NCI-H2029 (cell line): Measurements from ENCODE around the gene SLC16A11.
"Not testable (repeated sequence)": the region's sequence is repeated elsewhere in the genome, so short reads cannot be mapped to it uniquely, and the experiment has no call there.

Source experiments
- DNase-seq: peaks from one replicate; lab custom pipeline; 2025; lab: John Stamatoyannopoulos, UW

The SLC16A11 gene, protein sequence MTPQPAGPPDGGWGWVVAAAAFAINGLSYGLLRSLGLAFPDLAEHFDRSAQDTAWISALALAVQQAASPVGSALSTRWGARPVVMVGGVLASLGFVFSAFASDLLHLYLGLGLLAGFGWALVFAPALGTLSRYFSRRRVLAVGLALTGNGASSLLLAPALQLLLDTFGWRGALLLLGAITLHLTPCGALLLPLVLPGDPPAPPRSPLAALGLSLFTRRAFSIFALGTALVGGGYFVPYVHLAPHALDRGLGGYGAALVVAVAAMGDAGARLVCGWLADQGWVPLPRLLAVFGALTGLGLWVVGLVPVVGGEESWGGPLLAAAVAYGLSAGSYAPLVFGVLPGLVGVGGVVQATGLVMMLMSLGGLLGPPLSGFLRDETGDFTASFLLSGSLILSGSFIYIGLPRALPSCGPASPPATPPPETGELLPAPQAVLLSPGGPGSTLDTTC

DNA sequence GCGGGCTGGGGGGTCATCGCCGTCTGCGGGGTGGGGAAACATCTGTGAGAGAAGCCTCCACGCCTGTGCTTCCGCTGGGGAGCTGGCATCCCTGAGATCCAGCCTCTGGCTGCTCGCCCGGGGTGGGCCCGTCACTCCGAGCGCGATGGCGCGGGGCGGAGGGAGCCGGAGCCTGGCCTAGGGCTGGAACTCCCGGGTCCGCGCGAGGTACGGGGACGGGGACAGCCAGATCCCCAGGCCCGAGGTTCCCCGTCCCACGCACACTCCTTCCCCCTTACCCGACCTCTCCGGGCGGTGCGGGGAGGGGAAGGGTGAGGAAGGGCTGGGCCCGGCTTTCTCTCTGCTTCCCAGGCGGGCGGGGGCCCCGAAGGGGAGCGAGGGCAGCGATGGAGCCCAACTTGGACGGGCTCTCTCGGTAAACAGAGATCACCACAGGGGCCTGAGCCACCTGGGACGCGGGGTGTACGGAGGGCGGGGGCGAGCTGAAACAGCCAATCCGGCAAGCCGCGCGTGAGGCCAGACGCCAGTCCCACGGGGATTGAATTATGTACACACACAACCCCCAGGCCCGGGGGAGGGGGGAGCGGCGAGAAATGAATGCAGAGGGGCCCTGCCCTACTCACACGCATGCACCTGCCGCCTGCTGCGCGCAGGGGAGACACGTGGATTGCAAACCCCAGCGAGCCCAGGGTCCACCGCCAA, at the start of gene SLC16A11:
Gene SLC16A11, minus strand, starts transcription at position 596 of the 702 bp plus-strand sequence. Its CDS starts 579 bp downstream, at position 17.
- DNase-seq: no peak

DNA sequence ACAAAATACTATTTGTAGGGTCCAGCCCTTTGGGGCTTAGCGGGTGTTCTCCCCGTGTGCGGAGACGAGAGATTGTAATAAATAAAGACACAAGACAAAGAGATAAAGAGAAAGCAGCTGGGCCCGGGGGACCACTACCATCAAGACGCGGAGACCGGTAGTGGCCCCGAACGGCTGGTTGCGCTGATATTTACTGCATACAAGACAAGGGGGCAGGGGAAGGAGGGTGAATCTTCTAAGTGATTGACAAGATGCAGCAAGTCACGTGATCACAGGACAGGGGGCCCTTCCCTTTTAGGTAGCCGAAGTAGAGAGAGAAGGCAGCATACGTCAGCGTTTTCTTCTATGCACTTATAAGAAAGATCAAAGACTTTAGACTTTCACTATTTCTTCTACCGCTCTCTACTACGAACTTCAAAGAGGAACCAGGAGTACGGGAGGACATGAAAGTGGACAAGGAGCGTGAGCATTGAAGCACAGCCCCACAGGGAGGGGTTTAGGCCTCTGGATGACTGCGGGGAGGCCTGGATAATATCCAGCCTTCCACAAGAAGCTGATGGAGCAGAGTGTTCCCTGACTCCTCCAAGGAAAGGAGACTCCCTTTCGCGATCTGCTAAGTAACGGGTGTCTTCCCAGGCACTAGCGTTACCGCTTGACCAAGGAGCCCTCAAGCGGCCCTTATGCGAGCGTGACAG, 47.6 kb upstream of the SLC16A11 start:
- not testable (repeated sequence) for DNase-seq

DNA sequence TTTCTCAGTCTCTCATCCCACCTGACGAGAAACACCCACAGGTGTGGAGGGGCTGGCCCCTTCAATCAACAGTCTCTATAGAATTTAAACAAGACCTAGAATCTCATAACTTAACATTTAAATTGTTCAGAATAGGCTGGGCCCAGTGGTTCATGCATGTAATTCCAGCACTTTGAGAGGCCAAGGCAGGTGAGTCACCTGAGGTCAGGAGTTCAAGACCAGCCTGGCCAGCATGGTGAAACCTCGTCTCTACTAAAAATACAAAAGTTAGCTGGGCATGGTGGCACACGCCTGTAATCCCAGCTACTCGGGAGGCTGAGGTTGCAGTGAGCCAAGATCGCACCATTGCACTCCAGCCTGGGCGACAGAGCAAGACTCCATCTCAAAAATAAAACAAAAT, 45.7 kb upstream of the SLC16A11 start:
- DNase-seq: not testable (repeated sequence)

DNA sequence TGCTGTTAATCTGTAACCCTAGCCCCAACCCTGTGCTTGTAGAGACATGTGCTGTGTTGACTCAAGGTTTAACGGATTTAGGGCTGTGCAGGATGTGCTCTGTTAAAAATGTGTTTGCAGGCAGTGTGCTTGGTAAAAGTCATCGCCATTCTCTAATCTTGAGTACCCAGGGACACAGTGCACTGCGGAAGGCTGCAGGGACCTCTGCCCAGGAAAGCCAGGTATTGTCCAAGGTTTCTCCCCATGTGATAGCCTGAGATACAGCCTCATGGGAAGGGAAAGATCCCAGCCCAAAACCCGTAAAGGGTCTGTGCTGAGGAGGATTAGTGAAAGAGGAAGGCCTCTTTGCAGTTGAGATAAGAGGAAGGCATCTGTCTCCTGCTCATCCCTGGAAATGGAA, 44.5 kb upstream of the SLC16A11 start:
- DNase-seq: not testable (repeated sequence)

DNA sequence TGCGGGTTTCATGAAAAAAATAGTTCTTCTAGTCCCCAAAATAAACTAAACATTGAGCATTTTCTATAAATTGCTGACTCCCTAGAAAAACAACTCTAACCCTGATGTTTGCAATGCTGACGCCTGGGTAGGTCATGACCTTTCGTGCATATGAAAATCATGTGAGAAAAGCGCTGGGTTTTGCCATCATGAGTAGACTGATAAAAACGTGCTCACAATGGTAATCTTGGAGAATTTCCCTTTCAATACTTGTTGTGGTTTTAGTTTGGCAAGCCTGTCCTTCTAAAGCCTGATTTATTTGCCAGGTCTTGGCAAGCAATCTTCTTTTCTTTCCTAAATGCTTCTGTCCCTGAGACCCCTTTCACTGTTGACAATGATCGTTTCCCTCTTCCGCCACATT, 40.2 kb upstream of the SLC16A11 start:
- DNase-seq: no peak

DNA sequence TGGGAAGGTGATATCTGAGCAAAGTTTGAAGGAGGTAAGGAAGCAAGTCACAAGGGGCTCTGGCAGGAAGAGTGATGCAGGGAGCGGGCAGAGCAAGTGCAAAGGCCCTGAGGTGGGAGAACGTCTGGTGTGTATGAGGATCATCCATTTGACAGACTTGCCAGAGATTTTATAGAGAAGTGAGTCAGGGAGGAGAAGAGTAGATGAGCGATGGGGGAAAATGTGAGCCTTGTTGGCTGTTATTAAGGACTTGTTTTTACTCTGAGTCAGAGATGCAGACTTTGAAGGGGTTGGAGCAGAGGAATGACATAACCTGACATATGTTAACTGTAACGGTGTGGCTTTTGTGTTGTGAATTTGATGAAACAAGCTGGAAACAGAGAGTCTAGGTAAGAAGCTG, 39.7 kb upstream of the SLC16A11 start:
- no peak for DNase-seq

DNA sequence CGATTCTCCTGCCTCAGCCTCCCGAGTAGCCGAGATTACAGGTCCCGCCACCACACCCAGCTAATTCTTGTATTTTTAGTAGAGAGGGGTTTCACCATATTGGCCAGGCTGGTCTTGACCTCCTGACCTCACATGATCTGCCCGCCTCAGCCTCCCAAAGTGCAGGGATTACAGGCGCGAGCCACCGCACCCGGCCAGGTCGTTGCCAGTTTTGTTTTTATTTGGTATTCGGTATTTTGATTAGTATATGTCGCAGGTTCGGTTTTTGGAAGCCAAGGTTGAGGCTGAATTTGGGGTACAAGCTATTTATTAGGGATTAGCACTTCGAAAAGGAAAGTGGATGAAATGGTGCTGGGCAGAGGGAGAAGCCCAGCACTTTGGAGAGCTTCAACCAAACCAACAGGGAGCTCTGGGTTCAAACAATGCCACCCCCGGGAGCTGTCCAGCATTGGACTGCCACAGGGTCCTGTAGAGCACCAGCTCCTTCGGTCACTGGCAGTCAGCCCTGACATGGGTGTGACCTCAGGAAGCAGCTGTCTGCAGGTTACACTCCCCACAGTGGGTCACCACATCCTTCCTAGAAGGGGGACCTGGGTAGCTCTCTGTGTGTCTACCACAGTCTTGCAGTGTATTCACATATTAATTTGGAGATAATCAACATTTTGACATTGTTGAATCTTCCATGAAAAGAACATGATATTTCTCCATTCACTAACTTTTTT, 37.6 kb upstream of the SLC16A11 start:
- DNase-seq: no peak

DNA sequence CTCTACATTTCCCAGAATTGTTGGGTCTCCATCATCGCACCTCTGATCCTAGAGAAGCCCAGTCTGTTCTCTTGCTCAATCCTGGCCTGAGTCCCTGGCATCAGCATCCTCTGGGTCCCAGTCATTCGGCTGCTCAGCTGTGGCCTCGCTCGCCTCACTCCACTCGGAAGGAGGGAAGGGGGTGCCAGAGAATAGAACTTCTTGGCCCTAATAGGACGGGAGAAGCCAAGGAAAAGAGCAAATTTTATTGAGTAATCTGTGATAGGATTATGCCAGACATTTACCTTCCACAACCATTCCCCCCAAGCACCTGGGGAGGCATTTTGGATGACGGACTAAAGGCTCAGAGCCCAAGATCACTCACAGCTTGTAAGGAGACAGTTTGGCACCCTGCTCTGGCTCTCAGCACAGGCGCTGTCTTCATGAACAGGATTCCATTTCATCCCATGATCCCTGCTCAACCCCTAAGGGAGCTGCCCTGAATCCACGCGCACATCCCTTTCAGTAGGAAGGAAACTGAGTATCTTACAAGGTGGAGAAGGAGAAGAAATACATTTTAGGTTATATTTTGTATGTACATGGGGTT, 36.7 kb upstream of the SLC16A11 start:
- no peak for DNase-seq

DNA sequence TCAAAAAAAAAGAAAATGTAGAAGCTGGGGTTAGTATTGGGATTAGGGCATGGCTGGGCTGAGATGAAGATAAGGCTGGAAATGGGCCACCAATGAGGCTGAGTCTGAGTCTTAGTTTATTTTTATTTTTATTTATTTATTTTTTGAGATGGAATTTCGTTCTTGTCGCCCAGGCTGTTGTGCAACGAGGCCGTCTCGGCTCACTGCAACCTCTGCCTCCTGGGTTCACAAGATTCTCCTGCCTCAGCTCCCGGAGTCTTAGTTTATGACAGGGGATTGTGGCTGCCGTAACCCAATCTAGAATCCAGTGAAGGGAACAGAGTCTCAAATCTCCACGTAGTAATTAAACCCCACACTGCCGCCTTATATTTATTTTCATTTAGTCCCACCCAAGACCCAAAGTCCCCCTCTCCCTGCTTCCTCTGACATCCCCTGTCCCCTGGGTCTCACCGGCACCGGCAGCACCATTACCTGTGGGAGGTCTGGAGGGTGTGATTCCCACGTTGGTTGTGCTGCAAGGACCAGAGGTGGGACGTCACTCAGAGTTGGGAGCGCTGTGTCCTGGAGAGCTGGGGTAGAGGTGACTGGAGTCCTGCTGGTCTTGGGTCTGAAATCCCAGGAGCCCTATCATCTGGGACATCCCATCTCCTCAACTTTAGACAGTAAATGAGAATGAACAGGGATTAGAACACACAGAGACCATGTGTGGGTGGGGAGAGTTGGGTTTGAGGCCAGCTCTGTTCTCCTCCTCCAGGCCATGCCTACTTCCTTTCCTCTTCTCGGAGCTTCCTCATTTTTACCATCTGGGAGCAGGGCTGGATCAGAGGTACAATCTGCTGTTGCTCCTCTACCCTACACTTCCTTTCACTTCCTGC, 35.9 kb upstream of the SLC16A11 start, which contains the start of gene CLEC10A:
Gene CLEC10A, minus strand, starts transcription at position 671 of the 875 bp plus-strand sequence. CDS start 1,439 bp downstream, outside the sequence.
- DNase-seq: no peak

DNA sequence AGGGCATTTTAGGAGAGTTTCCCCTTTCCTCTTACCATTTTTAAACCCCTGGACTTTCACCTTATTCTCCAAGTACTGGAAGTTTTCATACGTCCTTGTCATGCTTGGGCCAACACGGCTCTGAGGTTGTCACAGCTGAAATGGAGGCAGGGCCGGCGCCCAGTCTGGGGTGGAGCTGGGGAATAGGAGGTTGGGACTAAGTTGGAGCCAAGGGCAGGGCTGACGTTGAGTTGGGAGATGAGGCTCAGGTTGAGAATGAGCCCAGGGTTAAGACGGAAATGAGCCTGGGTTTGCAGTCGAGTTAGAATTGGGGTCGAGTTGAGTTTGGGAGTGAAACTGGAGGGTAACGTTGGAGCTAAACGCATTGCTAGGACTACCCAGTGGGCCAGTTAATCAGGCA, 34.8 kb upstream of the SLC16A11 start:
- DNase-seq: no peak

DNA sequence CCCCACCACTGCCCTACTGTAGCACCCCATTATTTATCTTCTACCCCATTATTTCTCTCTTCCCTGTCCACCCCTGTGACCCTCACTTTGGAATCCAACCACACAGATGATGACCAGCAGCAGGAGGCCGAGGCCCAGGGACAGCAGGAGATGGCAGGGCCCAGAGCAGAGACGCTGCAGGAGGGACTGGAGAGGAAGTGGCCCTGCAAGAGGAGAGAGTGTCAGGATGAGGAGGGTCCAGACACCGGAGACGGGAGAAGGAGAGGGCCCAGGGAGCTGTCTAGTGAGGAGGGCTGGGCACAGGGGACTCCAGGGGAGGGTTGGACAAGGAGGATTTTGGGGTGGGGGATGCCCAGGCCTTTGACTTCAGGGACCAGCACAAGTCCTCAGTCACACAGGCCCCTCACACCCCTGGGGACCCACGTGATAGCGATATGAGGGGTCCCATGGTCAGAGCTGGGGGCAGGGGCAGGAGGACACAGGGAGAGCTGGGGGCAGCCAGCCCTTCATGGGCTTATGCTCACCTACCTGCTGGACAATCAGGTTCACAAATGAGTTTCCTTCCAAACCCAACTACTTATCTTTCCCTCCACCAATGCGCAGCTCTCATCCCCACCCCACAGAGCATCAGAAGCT, 34.1 kb upstream of the SLC16A11 start:
- DNase-seq: no peak

DNA sequence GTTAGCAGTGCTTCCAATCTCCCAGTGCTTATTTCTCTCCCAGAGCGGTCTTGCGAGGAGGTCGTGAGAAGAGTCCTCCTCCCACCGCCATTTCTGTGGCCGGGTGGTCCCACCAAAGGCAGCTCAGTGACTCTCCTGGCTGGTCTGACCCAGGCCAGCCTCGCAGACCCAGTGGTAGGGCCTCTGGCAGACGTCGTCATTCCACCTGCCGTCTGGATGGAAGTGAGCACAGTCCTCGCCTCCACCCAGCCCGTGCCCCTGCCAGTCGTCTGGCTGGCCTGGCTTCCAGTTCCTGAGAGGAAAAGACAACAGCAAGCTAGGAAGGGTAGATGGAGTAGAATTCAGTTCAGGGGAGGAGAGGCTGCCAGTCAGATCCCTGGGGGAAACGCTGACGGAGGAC, 31.0 kb upstream of the SLC16A11 start:
- DNase-seq: no peak

DNA sequence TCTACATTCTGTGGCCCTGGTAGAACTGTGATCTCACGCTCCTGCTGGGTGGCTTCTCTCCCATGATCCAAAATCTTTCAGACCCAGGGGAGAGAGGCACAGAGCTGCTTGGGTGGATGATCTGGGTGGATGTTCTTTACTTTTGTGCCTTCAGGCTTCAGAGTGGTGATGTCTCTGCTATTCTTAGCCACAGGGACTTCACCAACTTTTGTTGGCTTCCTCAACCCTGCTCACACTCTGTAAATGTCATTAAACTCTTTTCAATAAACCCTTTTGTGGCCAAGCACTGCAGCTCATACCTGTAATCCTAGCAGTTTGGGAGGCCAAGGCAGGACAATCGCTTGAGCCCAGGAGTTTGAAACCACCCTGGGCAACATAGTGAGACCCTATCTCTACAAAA, 28.5 kb upstream of the SLC16A11 start:
- no peak for DNase-seq

DNA sequence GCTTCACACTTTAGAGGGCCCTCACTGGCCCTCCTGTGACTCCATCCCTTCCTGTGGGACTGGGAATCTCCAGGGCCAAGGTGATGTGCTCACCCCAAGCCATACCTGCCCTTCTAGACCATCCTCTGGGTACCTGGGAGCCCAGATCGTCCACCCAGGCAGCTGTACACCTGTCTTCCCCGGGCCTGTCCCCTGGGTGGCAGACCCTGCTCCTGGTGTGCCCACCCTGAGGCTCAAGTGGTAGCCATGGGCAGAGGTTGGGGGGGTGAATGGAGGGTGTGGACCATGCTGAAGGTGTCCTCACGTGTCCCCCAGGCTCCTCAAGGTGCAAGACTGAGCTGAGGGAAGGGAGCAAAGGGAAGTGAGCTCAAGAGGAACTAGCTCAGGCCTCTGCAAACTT, 26.8 kb upstream of the SLC16A11 start:
- DNase-seq: no peak

DNA sequence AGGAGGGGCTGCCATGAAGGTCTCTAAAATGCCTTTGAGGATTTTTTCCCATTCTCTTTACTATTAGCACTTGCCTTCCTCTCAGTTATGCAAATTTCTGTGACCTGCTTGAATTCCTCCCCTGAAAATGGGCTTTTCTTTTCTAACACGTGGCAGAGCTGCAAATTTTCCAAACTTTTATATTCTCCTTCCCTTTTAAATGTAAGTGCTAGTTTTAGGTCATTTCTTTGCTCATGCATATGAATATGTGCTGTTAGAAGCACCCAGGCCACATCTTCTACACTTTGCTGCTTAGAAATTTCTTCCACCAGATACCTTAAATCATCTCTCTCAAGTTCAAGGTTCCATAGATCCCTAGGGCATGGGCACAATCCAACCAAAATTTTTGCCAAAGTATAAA, 24.4 kb upstream of the SLC16A11 start:
- DNase-seq: no peak

DNA sequence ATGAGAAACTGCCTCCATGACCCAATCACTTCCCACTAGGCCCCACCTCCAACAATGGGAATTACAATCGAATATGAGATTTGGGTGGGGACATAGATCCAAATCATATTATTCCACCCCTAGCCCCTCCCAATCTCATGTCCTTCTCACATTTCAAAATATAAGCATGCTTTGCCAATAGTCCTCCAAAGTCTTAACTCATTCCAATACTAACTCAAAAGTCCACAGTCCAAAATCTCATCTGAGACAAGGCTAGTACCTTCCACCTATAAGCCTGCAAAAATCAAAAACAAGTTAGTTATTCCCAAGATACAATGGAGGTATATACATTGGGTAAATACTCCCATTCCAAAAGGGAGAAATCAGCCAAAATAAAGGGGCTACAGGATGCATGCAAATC, 23.3 kb upstream of the SLC16A11 start:
- DNase-seq: no peak

DNA sequence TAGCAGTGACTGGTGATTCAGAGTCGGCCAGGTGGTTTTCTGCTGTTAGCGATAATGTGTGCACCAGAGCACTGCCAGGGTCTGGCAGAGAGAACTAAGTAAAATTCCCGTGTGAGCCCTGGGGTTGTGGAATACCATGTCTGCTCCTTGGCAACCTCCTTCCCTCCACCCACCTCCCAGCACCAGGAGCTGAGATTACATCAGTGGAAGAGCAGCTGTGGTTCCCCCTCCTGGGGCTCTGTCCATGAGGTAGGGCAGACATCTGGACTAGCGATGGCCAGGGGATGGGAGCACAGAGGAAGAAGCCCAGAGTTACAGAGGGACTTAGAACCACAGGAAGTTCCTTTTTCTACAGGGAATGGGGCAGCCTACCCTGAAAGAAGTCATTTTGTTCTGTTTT, 20.4 kb upstream of the SLC16A11 start:
- DNase-seq: no peak

DNA sequence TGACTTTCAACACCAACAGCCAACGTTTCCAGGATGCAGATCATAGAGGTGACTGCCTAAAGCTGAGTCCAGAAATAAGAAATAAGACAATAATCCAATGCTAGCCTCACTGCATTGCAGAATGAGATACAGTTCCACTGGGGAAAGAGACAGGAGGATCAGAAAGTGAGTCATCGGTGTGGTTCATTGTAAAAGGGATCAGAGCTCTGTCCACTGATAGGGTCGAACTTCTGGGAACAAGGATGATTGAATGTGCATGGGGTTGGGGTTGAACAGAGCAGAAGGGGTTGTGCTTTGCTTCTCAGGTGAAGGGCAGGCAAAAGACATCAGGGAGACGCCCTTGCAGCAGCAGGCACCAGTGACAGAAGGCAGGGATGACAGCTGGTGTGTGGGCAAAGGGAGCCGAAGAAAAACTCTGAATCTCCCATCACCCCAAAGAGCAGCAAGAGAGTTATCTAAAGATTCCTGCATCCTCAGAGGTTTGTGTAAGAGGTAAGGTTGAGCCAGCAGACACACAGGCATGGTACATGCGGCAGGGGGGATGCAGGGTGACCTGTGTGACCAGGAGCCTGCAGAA, 19.7 kb upstream of the SLC16A11 start:
- DNase-seq: no peak

DNA sequence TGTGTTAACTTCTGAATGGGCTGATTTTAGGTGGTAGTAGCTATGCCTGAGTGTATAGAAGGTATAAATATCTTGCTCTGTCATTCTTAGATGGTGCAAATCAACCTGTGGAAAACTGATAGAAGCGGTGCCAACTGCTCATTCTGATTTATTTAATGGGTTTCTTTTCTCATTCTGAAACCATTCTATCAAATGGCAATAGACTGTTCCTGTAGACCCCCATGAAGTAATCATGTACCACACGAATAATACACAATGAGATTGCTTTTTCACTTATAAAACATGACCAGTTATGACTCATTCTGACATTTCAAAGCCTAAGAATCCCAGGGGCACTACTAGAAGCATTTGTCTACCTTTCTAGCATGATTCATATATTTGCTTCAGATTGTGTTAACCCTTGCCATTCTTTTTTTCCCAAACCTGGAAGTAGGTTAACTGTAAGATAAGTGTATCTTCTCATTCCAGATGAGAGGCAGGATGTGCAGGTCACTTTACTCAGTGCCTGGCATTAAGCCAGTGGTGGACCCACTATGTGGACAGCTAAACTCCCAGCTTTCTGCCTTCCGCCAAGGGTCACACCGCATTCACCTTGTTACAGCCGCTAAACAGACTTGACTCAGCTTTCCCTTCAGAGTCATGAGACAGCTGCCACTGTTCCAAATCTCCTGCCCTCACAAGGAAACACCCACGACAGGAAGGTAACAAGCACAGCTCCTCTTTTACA, 16.4 kb upstream of the SLC16A11 start:
- DNase-seq: no peak
